Measurements from ENCODE around the gene ZNF785. TPM values are rescaled to one million over a fixed set of nuclear protein-coding genes. Genes with fewer than 3 reads are reported as not detected.
"Not testable (repeated sequence)": the region's sequence is repeated elsewhere in the genome, so short reads cannot be mapped to it uniquely, and the experiment has no call there.

Gene ZNF785
- total and polyA plus RNA-seq, 2 donors from 2014 or later: 6.3 to 18.5 TPM

GRCh38 chr16:30592871-30593270 is 7.4 kb upstream of the ZNF785 start:
- DNase-seq: no peak
- intact Hi-C loops (cut with DNase I): no loop called here
- H3K27me3 ChIP-seq (ENCODE audit: control insufficient read depth, insufficient read depth, low read length): no peaks in the 10 kb centered on the region
- no peaks in the 10 kb centered on the region for H3K9me3 ChIP-seq (ENCODE audit: control insufficient read depth in 2 of 3, insufficient read depth in 1 of 3, low read length in 3 of 3)
- no peaks in the 10 kb centered on the region for H3K36me3 ChIP-seq (ENCODE audit: control insufficient read depth in 2 of 3, insufficient read depth in 3 of 3, low read length in 3 of 3)
- no peaks in the 10 kb centered on the region for H3K4me1 ChIP-seq (ENCODE audit: control insufficient read depth in 2 of 3, insufficient read depth in 2 of 3, low read depth in 1 of 3, low read length in 3 of 3)
- H3K9ac ChIP-seq (ENCODE audit: low read length in 3 of 3): no peak overlapping the region
- no peak overlapping the region for H3K4me3 ChIP-seq (ENCODE audit: low read length in 3 of 3)
- TF ChIP-seq CTCF (IDR thresholded peaks at IDR 0.05; ENCODE audit: borderline replicate concordance, extremely low read depth, insufficient read depth): no peak
- H3K27ac ChIP-seq (ENCODE audit: low read depth in 2 of 2, low read length in 2 of 2): no peak overlapping the region
- no peak for FAIRE-seq

DNA sequence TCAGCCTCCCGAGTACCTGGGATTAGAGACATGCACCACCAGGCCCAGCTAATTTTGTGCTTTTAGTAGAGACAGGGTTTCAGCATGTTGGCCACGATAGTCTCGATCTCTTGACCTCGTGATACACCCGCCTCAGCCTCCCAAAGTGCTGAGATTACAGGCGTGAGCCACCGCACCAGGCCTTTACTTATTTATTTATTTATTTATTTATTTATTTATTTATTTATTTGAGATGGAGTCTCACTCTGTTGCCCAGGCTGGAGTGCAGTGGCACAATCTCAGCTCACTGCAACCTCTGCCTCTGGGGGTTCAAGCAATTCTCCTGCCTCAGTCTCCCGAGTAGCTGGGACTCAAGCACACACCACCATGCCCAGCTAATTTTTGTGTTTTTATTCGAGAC is 5.4 kb upstream of the ZNF785 start:
- H3K9ac ChIP-seq (ENCODE audit: low read length in 3 of 3); H3K36me3 ChIP-seq (ENCODE audit: control insufficient read depth in 2 of 3, insufficient read depth in 3 of 3, low read length in 3 of 3); FAIRE-seq; intact Hi-C loops (cut with DNase I); H3K27me3 ChIP-seq (ENCODE audit: control insufficient read depth, insufficient read depth, low read length); H3K27ac ChIP-seq (ENCODE audit: low read depth in 2 of 2, low read length in 2 of 2); H3K9me3 ChIP-seq (ENCODE audit: control insufficient read depth in 2 of 3, insufficient read depth in 1 of 3, low read length in 3 of 3); H3K4me1 ChIP-seq (ENCODE audit: control insufficient read depth in 2 of 3, insufficient read depth in 2 of 3, low read depth in 1 of 3, low read length in 3 of 3); H3K4me3 ChIP-seq (ENCODE audit: low read length in 3 of 3): not testable (repeated sequence)
- DNase-seq: peak in 1 of 5 donors; percentile 11

DNA sequence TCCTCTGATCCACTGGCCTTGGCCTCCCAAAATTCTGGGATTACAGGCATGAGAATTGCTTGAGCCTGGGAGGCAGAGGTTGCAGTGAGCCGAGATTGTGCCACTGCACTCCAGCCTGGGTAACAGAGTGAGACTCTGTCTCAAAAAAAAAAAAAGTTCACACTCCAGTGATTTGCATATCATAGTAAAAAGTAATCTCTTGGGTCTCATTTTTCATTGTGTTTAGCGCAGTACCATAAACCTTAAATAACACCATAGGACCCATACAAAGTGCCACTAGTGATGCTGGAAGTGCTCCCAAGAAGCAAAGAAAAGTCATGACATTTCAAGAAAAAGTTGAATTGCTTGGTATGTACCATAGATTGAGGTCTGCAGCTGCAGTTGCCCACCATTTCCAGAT is 4.1 kb upstream of the ZNF785 start:
- H3K9ac ChIP-seq (ENCODE audit: low read length in 3 of 3); H3K4me1 ChIP-seq (ENCODE audit: control insufficient read depth in 2 of 3, insufficient read depth in 2 of 3, low read depth in 1 of 3, low read length in 3 of 3); H3K9me3 ChIP-seq (ENCODE audit: control insufficient read depth in 2 of 3, insufficient read depth in 1 of 3, low read length in 3 of 3); H3K27ac ChIP-seq (ENCODE audit: low read depth in 2 of 2, low read length in 2 of 2); H3K36me3 ChIP-seq (ENCODE audit: control insufficient read depth in 2 of 3, insufficient read depth in 3 of 3, low read length in 3 of 3); DNase-seq; H3K27me3 ChIP-seq (ENCODE audit: control insufficient read depth, insufficient read depth, low read length); FAIRE-seq; H3K4me3 ChIP-seq (ENCODE audit: low read length in 3 of 3); intact Hi-C loops (cut with DNase I): not testable (repeated sequence)

DNA sequence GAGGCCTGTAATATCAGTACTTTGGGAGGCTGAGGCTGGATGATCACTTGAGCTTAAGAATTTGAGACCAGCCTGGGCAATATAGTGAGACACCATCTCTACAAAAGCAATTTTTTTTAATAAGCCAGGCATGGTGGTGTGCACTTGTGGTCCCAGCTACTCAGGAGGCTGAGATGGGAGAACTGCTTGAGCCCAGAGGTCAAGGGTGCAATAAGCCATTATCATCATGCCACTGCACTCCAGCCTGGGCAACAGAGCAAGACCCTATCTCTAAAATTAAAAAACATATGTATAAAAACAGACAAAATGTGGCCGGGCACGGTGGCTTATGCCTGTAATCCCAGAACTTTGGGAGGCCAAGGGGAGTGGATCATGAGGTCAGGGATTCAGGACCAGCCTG is 3.2 kb upstream of the ZNF785 start:
- intact Hi-C loops (cut with DNase I): no loop called here
- Histone ChIP-seq H3K9me3 (ENCODE audit: control insufficient read depth in 2 of 3, insufficient read depth in 1 of 3, low read length in 3 of 3) (no peaks in the 10 kb centered on the region), H3K4me1 (ENCODE audit: control insufficient read depth in 2 of 3, insufficient read depth in 2 of 3, low read depth in 1 of 3, low read length in 3 of 3) (peaks cover 0 to 11% (median 0%) of the 10 kb centered on the region in 3 donors), H3K36me3 (ENCODE audit: control insufficient read depth in 2 of 3, insufficient read depth in 3 of 3, low read length in 3 of 3) (no peaks in the 10 kb centered on the region), H3K27ac (ENCODE audit: low read depth in 2 of 2, low read length in 2 of 2) (no peak overlapping the region), H3K9ac (ENCODE audit: low read length in 3 of 3) (no peak overlapping the region), H3K27me3 (ENCODE audit: control insufficient read depth, insufficient read depth, low read length) (no peaks in the 10 kb centered on the region), H3K4me3 (ENCODE audit: low read length in 3 of 3) (no peak overlapping the region)
- TF ChIP-seq CTCF (IDR thresholded peaks at IDR 0.05; ENCODE audit: borderline replicate concordance, extremely low read depth, insufficient read depth): no peak
- peak in 1 of 5 donors; percentile 13 for DNase-seq
- no peak for FAIRE-seq

DNA sequence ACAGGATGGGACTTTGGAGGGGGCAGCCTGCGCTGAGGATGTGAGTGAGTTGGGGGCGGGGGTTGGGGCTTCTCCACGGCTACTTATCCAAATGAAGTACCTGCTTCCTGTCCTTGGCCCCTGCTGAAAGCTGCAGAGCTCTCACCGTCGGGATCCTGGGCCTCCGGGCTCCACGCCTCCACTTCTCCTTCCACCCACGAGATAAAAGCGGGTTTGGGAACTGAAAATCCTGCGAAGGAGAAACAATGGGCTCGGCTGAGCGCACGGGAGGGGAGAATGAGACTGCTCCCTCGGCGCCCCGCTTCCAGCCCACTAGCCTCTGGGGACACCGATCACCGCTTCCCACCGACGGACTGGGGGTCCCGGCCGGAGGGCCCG is 486 bp downstream of the ZNF785 start:
- no peak for FAIRE-seq
- intact Hi-C loops (cut with DNase I): no loop called here

More for the DNA sequence above, 486 bp downstream of the ZNF785 start:
- Histone ChIP-seq H3K27ac (ENCODE audit: low read depth in 2 of 2, low read length in 2 of 2) (peak overlapping the region; percentile 82 to 90), H3K9me3 (ENCODE audit: control insufficient read depth in 2 of 3, insufficient read depth in 1 of 3, low read length in 3 of 3) (no peaks in the 10 kb centered on the region), H3K9ac (ENCODE audit: low read length in 3 of 3) (peak overlapping the region; percentile 45 to 90 (median 82)), H3K27me3 (ENCODE audit: control insufficient read depth, insufficient read depth, low read length) (no peaks in the 10 kb centered on the region), H3K4me3 (ENCODE audit: low read length in 3 of 3) (peak overlapping the region; percentile 62 to 96 (median 85)), H3K36me3 (ENCODE audit: control insufficient read depth in 2 of 3, insufficient read depth in 3 of 3, low read length in 3 of 3) (peaks cover 0 to 3% (median 0%) of the 10 kb centered on the region in 3 donors), H3K4me1 (ENCODE audit: control insufficient read depth in 2 of 3, insufficient read depth in 2 of 3, low read depth in 1 of 3, low read length in 3 of 3) (peaks cover 0 to 11% (median 0%) of the 10 kb centered on the region in 3 donors)
- no peak for TF ChIP-seq CTCF (IDR thresholded peaks at IDR 0.05; ENCODE audit: borderline replicate concordance, extremely low read depth, insufficient read depth)
- peak in 2 of 5 donors; percentile 48 to 62 for DNase-seq
